H1 (cell line): ENCODE measurements around the gene ATP2A3. TPM values are rescaled to one million over a fixed set of nuclear protein-coding genes. Genes with fewer than 3 reads are reported as not detected.

ENCODE experiments used
- BACH1 ChIP-seq: IDR thresholded peaks from 2 replicates; pipeline ENCODE4 v1.6.1; 2012; ENCODE audit warnings: low read length, improper control_type of control experiment
- CEBPB ChIP-seq: IDR thresholded peaks from 2 replicates; pipeline ENCODE4 v1.6.1; 2012; ENCODE audit warnings: low read depth, low read length
- CHD2 ChIP-seq: IDR thresholded peaks from 2 replicates; pipeline ENCODE4 v1.6.1; 2012; ENCODE audit warnings: low read length, improper control_type of control experiment
- CREB1 ChIP-seq: IDR thresholded peaks from 2 replicates; pipeline ENCODE4 v1.6.1; 2012; ENCODE audit warnings: inconsistent platforms
- CTCF ChIP-seq, 3 experiments: IDR thresholded peaks; 1 replicate in 2 of 3; 2 replicates in 1 of 3; pipeline versions ENCODE4 v1.5.1 to v1.6.1; 2011; ENCODE audit warnings: low read length in 3 of 3, mild to moderate bottlenecking in 3 of 3, inconsistent platforms in 2 of 3, low read depth in 1 of 3, moderate library complexity in 1 of 3; ENCODE audit not compliant: insufficient read depth in 1 of 3; ENCODE audit errors: control extremely low read depth in 1 of 3
- EZH2 ChIP-seq: fragments of 200-600 bp; sonication (generic); IDR thresholded peaks from 2 replicates; pipeline ENCODE4 v1.7.1; 2012; ENCODE audit warnings: low read depth, mild to moderate bottlenecking, moderate library complexity, low read length, inconsistent platforms; ENCODE audit not compliant: severe bottlenecking
- FOSL1 ChIP-seq: IDR thresholded peaks from 2 replicates; pipeline ENCODE4 v1.6.1; 2011; ENCODE audit warnings: mild to moderate bottlenecking, low read depth, low read length, moderate library complexity; ENCODE audit not compliant: insufficient read depth
- GABPA ChIP-seq: IDR thresholded peaks from 2 replicates; pipeline ENCODE4 v1.6.1; 2011; ENCODE audit warnings: mild to moderate bottlenecking, low read length, moderate library complexity, borderline replicate concordance; ENCODE audit not compliant: insufficient read depth
- HDAC2 ChIP-seq, 2 experiments: fragments of 300-600 bp in 1 of 2; sonication (generic) in 1 of 2; IDR thresholded peaks; 2 replicates each; pipeline ENCODE4 v1.6.1; 2011 to 2012; ENCODE audit warnings: low read depth in 2 of 2, low read length in 2 of 2, mild to moderate bottlenecking in 2 of 2, moderate library complexity in 2 of 2, borderline replicate concordance in 1 of 2, inconsistent platforms in 1 of 2
- JUND ChIP-seq: IDR thresholded peaks from 2 replicates; pipeline ENCODE4 v1.6.1; 2011; ENCODE audit warnings: mild to moderate bottlenecking, improper control_type of control experiment, low read length
- NANOG ChIP-seq: IDR thresholded peaks from 2 replicates; pipeline ENCODE4 v1.6.1; 2011; ENCODE audit warnings: low read length, low read depth, mild to moderate bottlenecking, inconsistent platforms; ENCODE audit not compliant: insufficient read depth, poor library complexity, severe bottlenecking
- NRF1 ChIP-seq: IDR thresholded peaks from 2 replicates; pipeline ENCODE4 v1.6.1; 2011; ENCODE audit warnings: mild to moderate bottlenecking, low read depth, low read length, improper control_type of control experiment
- POLR2AphosphoS5 ChIP-seq: IDR thresholded peaks from 2 replicates; pipeline ENCODE4 v1.6.1; 2011; ENCODE audit warnings: low read depth, low read length
- SAP30 ChIP-seq: fragments of 300-600 bp; sonication (generic); IDR thresholded peaks from 2 replicates; pipeline ENCODE4 v1.7.1; 2012; ENCODE audit warnings: low read length, moderate library complexity, mild to moderate bottlenecking, inconsistent platforms; ENCODE audit not compliant: insufficient read depth, insufficient replicate concordance
- SRF ChIP-seq: IDR thresholded peaks from 2 replicates; pipeline ENCODE4 v1.6.1; 2011; ENCODE audit warnings: mild to moderate bottlenecking, low read depth, low read length, moderate library complexity
- SUZ12 ChIP-seq: fragments of 200-600 bp; sonication (generic); IDR thresholded peaks from 2 replicates; pipeline ENCODE4 v1.6.1; 2012; ENCODE audit warnings: mild to moderate bottlenecking, inconsistent platforms, low read length, moderate library complexity, mixed read lengths
- TAF7 ChIP-seq: optimal IDR thresholded peaks from 2 replicates; pipeline ENCODE3; 2011; ENCODE audit warnings: low read depth, mild to moderate bottlenecking, inconsistent platforms, low read length, moderate library complexity, borderline replicate concordance
- TBP ChIP-seq: IDR thresholded peaks from 2 replicates; pipeline ENCODE4 v1.6.1; 2011; ENCODE audit warnings: low read depth, low read length, improper control_type of control experiment
- USF2 ChIP-seq: IDR thresholded peaks from 2 replicates; pipeline ENCODE4 v1.6.1; 2011; ENCODE audit warnings: low read length, improper control_type of control experiment
- ZNF274 ChIP-seq: IDR thresholded peaks from 2 replicates; pipeline ENCODE4 v1.7.0; 2012; ENCODE audit warnings: low read length, borderline replicate concordance; ENCODE audit errors: extremely low read depth
- polyA plus RNA-seq, 7 experiments: library from polyadenylated mRNA; depleted of rRNA in 3 of 7; stranded (reverse) in 5 of 7; unstranded in 2 of 7; fragments of >200 nt in 5 of 7; fragments of 200-250 nt in 2 of 7; gene quantifications; 1 replicate in 5 of 7; 2 replicates in 1 of 7; 4 replicates in 1 of 7; pipeline versions ENCODE4 v1.2.1 to v1.2.3, GENCODE V29; 2011 to 2013; ENCODE audit warnings: missing spikeins in 2 of 7, mixed read lengths in 2 of 7
- total RNA-seq: library from RNA; stranded (reverse); fragmentation: NEBNext Ultra II Directional; extraction: Animal tissue kit (Norgen Biotek cat#: 25700); gene quantifications from 2 replicates; pipeline ENCODE4 v1.2.1, GENCODE V29; 2021

Gene ATP2A3
- total and polyA plus RNA-seq, 2 of the 8 experiments (the other 6 are each of a cell fraction or from before 2014, with no cell fraction given): 18.4 to 32.5 TPM

DNA sequence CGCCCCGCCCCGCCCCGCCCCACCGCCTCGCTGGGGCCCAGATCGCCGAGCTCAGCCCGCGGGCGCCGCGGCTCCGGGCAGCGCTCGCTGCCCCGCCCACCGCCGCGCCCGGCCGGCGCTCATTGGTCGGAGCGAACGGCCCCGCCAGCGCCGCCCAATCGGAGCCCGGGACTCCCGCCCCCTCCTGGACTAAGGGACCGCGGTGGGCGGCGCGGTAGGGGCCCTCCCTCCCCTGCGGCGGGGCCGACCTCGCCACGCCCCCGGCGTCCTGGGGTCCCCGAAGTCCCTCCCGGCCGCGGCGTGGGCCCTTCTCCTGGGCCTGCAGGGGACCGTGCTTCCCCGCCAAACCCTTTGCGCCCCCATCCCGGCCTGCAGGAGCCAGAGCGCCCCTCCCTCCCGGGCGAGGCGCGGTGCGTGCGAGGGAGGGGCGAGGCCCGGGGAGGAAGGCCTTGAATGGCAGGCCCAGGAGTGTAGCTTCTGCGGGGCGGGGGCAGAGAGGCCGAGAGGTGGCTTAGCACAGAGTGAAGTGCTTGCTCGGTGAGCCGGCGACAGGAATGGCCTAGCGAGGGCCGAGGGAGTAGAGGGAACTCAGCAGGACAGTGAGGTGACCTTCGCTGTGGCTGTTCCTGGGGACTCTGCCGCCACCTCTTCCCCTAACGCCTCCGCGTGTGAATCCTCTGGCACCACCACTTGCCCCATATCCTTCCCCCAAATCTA, 71.1 kb downstream of the ATP2A3 start, which contains the start of gene CAMKK1 (continued):
- TF ChIP-seq NRF1: no peak
- TF ChIP-seq CREB1: no peak
- TF ChIP-seq SAP30: no peak
- TF ChIP-seq CHD2: no peak
- TF ChIP-seq CEBPB: no peak
- no peak for TF ChIP-seq TAF7
- TF ChIP-seq TBP: no peak
- no peak for TF ChIP-seq USF2
- no peak for TF ChIP-seq ZNF274
- no peak for TF ChIP-seq EZH2
- TF ChIP-seq NANOG: no peak
- TF ChIP-seq BACH1: no peak
- no peak for TF ChIP-seq SUZ12
- no peak for TF ChIP-seq JUND
- TF ChIP-seq FOSL1: no peak
- TF ChIP-seq POLR2AphosphoS5: peak; percentile 41; the same call in 1 of the 2 replicates
- TF ChIP-seq GABPA: no peak
- no peak for TF ChIP-seq SRF
- peak in 1 of 2 experiments; percentile 60; a peak in 1 of 4 replicates for TF ChIP-seq HDAC2 (IDR thresholded peaks at IDR 0.05; ENCODE audit: borderline replicate concordance in 1 of 2, low read depth in 2 of 2, low read length in 2 of 2)
- no peak for TF ChIP-seq CTCF (IDR thresholded peaks at IDR 0.05; ENCODE audit: control extremely low read depth in 1 of 3, insufficient read depth in 1 of 3, low read depth in 1 of 3, low read length in 3 of 3)
